OCI-LY7 (cell line): ENCODE results near the gene SWAP70.

Experiments used
- CTCF ChIP-seq: fragments of 200-600 bp; sonication (generic); conservative IDR thresholded peaks from 2 replicates; pipeline ENCODE4 v1.5.1; 2014; ENCODE audit warnings: mild to moderate bottlenecking, antibody characterized with exemption, low read length, moderate library complexity, mixed read lengths
- EZH2phosphoT487 ChIP-seq: fragments of 200-600 bp; sonication (generic); IDR thresholded peaks from 2 replicates; pipeline ENCODE4 v1.6.1; 2018; ENCODE audit warnings: low read depth, borderline replicate concordance, mild to moderate bottlenecking, mixed run types, antibody characterized with exemption, low read length, moderate library complexity, mixed read lengths

- TF ChIP-seq CTCF (no peak), EZH2phosphoT487 (no peak)
Measured at GRCh38 chr11:9663699-9664275, at the start of gene SWAP70.
